K562 (cell line): ENCODE measurements around the gene CSF1R.

ENCODE experiments used
- MAFK ChIP-seq: IDR thresholded peaks from 2 replicates; pipeline ENCODE4 v1.6.1; 2011; ENCODE audit warnings: low read length, improper control_type of control experiment
- MCM7 ChIP-seq, 2 experiments: fragments of 450-650 bp; IDR thresholded peaks; 2 replicates each; pipeline ENCODE4 v1.6.1; 2016 to 2018
- MXD1 ChIP-seq: fragments of 250-450 bp; sonication (Bioruptor Pico); IDR thresholded peaks from 2 replicates; pipeline ENCODE4 v1.8.0; 2021; ENCODE audit warnings: borderline replicate concordance, mild to moderate bottlenecking, moderate library complexity; ENCODE audit not compliant: poor library complexity, severe bottlenecking
- POLR2A ChIP-seq: fragments of 450-650 bp; conservative IDR thresholded peaks from 2 replicates; pipeline ENCODE4 v1.6.1; 2016
- SMC3 ChIP-seq: conservative IDR thresholded peaks from 2 replicates; pipeline ENCODE4 v1.6.1; 2011; ENCODE audit warnings: low read depth, low read length, improper control_type of control experiment; ENCODE audit not compliant: insufficient read depth

GRCh38 chr5:150035139-150035895, 51.0 kb downstream of the CSF1R start:
- TF ChIP-seq POLR2A = no peak
- no peak for TF ChIP-seq MCM7 (IDR thresholded peaks at IDR 0.05)
- no peak for TF ChIP-seq MXD1 (CRISPR knock-in tag)
- TF ChIP-seq MAFK = no peak
- TF ChIP-seq SMC3 = no peak
